ENCODE data around the gene PDCD7.
A peak's percentile ranks its signal among the peaks of the same experiment; 100 is the strongest.
"Not testable (repeated sequence)": the region's sequence is repeated elsewhere in the genome, so short reads cannot be mapped to it uniquely, and the experiment has no call there.

The PDCD7 gene

GRCh38 chr15:65074946-65075345, 58.7 kb downstream of the PDCD7 start:
- not testable (repeated sequence) for DNase-seq (ENCODE audit: low read depth)

- DNase-seq (ENCODE audit: low read depth) = no peak
These were observed 61.0 kb downstream of the PDCD7 start for GRCh38 chr15:65072617-65073016.

- DNase-seq (ENCODE audit: low read depth) = no peak
These were observed 61.6 kb downstream of the PDCD7 start for GRCh38 chr15:65072027-65072426.

GRCh38 chr15:65071381-65071811, 62.2 kb downstream of the PDCD7 start:
- no peak for DNase-seq (ENCODE audit: low read depth)

GRCh38 chr15:65069779-65070546, 63.6 kb downstream of the PDCD7 start:
- no peak for DNase-seq (ENCODE audit: low read depth)

GRCh38 chr15:65069179-65069578, 64.4 kb downstream of the PDCD7 start:
- peak; percentile 77 for DNase-seq (ENCODE audit: low read depth)

GRCh38 chr15:65068403-65068788, 65.2 kb downstream of the PDCD7 start:
- no peak for DNase-seq (ENCODE audit: low read depth)

GRCh38 chr15:65067645-65068402, 65.8 kb downstream of the PDCD7 start, which contains the start of gene RASL12:
RASL12 (minus strand) TSS chr15:65067991; CDS start chr15:65067835, 156 bp downstream.
- no peak for DNase-seq (ENCODE audit: low read depth)
